ENCODE measurements around the gene LCOR. TPM values are rescaled to one million over a fixed set of nuclear protein-coding genes. Genes with fewer than 3 reads are reported as not detected.

The LCOR gene
- total RNA-seq, 4 donors from 2014 or later: 9.2 to 20.0 (median 14.6) TPM

DNA sequence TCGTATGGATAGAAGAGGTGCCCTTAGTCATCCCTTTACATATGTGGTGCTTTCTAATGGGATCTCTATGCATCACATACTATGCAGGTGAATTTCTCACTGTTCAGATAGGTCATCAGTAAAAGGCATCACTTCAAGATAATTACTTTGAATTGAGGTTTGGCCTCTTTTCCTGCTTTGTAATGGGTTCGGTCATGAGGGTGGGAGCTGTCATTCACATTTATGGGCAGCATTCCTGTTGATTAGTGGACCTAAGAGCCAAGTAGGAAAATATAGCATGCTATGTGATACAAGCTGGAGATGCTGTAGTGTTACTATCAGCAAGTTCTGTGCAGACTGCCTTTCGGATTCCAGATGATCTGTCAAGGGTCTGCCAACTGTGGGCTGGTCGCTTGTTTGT, 156.3 kb downstream of the LCOR start:
- peaks cover 9 to 14% of the 10 kb centered on the region in 2 donors for H3K4me1 ChIP-seq
- no peak overlapping the region for H3K27ac ChIP-seq
- no peaks in the 10 kb centered on the region for H3K9me3 ChIP-seq
- no peaks in the 10 kb centered on the region for H3K27me3 ChIP-seq
- TF ChIP-seq, protein P1, sequence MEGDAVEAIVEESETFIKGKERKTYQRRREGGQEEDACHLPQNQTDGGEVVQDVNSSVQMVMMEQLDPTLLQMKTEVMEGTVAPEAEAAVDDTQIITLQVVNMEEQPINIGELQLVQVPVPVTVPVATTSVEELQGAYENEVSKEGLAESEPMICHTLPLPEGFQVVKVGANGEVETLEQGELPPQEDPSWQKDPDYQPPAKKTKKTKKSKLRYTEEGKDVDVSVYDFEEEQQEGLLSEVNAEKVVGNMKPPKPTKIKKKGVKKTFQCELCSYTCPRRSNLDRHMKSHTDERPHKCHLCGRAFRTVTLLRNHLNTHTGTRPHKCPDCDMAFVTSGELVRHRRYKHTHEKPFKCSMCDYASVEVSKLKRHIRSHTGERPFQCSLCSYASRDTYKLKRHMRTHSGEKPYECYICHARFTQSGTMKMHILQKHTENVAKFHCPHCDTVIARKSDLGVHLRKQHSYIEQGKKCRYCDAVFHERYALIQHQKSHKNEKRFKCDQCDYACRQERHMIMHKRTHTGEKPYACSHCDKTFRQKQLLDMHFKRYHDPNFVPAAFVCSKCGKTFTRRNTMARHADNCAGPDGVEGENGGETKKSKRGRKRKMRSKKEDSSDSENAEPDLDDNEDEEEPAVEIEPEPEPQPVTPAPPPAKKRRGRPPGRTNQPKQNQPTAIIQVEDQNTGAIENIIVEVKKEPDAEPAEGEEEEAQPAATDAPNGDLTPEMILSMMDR (IDR thresholded peaks at IDR 0.05 in 4 of 5, conservative IDR thresholded peaks at IDR 0.05 in 1 of 5): no peak
- no peak for TF ChIP-seq POLR2A (IDR thresholded peaks at IDR 0.05)
- no peak overlapping the region for H3K4me3 ChIP-seq
- ATAC-seq: no peak
- no peak for DNase-seq
- in situ Hi-C loops (cut with MboI; ENCODE audit: low sequenced_read_pairs in 4 of 4) (no loop called here), intact Hi-C loops (cut with DNase I; ENCODE audit: low total_unique reads) (no loop called here)
- no peaks in the 10 kb centered on the region for H3K36me3 ChIP-seq

DNA sequence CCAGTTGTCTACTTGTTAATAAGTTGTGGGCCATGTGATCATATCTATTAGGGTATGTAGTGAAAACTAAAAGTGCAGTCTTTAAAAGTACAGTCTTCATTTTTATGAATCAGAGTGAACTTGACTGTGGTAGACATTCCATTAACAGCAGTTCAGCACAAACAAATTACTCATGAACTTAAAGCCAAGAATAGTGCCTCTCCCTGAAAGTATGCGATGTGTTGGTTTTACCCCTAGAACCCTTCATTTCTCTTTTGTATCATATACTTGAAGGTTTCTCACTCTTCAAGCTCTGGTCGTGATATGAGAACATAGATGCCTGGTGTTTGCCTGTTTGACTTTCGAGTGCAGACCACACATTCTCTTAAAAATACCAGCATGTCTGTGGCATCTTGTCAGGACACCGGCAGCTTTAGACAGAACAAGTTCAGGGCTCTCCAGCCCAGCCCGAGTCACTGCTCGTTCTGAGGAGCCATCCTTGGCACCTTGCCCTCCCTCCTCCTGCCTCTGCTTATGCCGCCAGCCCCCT, 159.3 kb downstream of the LCOR start:
- Histone ChIP-seq H3K9me3 (no peaks in the 10 kb centered on the region), H3K27ac (no peak overlapping the region), H3K27me3 (no peaks in the 10 kb centered on the region), H3K36me3 (no peaks in the 10 kb centered on the region), H3K4me1 (peaks cover 16 to 24% of the 10 kb centered on the region in 2 donors), H3K4me3 (no peak overlapping the region)
- ATAC-seq: no peak
- intact Hi-C loops (cut with DNase I; ENCODE audit: low total_unique reads): no loop called here
- DNase-seq: no peak
- in situ Hi-C loops (cut with MboI; ENCODE audit: low sequenced_read_pairs in 4 of 4): no loop called here
- TF ChIP-seq, protein P1 (IDR thresholded peaks at IDR 0.05 in 4 of 5, conservative IDR thresholded peaks at IDR 0.05 in 1 of 5): no peak
- TF ChIP-seq POLR2A (IDR thresholded peaks at IDR 0.05): no peak

DNA sequence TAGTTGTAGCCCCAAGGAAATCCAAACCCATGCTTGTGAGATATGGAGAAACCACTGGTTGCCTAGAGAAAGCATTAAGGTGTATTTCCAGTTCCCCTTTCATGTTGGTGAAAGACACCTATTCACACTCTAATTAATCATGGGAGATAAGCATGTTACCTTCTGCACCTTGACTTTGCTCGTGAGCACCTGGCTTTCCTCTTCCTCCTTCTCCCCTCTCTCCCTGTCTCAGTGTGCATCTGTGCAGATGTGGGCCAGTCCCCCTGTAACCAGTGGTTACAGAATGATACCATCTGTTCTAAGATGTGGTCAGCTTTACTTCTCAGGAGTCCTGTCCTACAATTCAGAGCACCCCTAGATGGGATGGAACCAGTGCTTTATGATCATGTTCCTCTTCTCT, 160.6 kb downstream of the LCOR start:
- peaks cover 11 to 24% of the 10 kb centered on the region in 2 donors for H3K4me1 ChIP-seq
- no peaks in the 10 kb centered on the region for H3K36me3 ChIP-seq
- intact Hi-C loops (cut with DNase I; ENCODE audit: low total_unique reads): no loop called here
- TF ChIP-seq, protein P1 (IDR thresholded peaks at IDR 0.05 in 4 of 5, conservative IDR thresholded peaks at IDR 0.05 in 1 of 5): no peak
- no peak for TF ChIP-seq POLR2A (IDR thresholded peaks at IDR 0.05)
- ATAC-seq (no peak), DNase-seq (no peak)
- no peaks in the 10 kb centered on the region for H3K27me3 ChIP-seq
- no peak overlapping the region for H3K27ac ChIP-seq
- in situ Hi-C loops (cut with MboI; ENCODE audit: low sequenced_read_pairs in 4 of 4): no loop called here
- H3K4me3 ChIP-seq: no peak overlapping the region
- no peaks in the 10 kb centered on the region for H3K9me3 ChIP-seq

DNA sequence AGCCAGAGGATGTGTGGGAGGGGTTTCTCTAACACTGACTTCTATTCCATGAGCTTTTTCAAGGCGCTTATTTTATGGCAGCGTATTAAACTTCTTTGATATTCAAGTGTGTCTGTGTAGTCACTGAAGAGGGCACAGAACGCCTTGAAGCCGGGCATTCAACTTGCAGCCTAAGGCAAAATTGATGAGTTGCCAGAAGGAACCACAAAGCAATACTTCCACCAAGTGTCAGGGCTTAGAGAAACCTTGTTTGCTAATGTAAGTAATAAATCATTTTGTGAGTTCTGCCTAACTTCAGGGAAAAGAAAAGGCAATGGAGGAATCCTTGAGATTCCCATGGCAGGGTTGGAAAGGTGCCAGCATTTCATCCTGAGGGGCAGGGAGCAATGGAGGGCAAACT, 163.8 kb downstream of the LCOR start:
- ATAC-seq (no peak), DNase-seq (no peak)
- no peaks in the 10 kb centered on the region for H3K9me3 ChIP-seq
- intact Hi-C loops (cut with DNase I; ENCODE audit: low total_unique reads): no loop called here
- peaks cover 7 to 18% of the 10 kb centered on the region in 2 donors for H3K4me1 ChIP-seq
- in situ Hi-C loops (cut with MboI; ENCODE audit: low sequenced_read_pairs in 4 of 4): no loop called here
- no peaks in the 10 kb centered on the region for H3K36me3 ChIP-seq
- no peak for TF ChIP-seq POLR2A (IDR thresholded peaks at IDR 0.05)
- TF ChIP-seq, protein P1 (IDR thresholded peaks at IDR 0.05 in 4 of 5, conservative IDR thresholded peaks at IDR 0.05 in 1 of 5): no peak
- no peak overlapping the region for H3K27ac ChIP-seq
- no peaks in the 10 kb centered on the region for H3K27me3 ChIP-seq
- H3K4me3 ChIP-seq: no peak overlapping the region
